ENCODE data around the gene PRUNE2.

GRCh38 chr9:76796296-76796695 lies 109.6 kb downstream of the PRUNE2 start:
- no peak for TF ChIP-seq CTCF (IDR thresholded peaks at IDR 0.05; ENCODE audit: low read depth, low read length, poor library complexity, severe bottlenecking)
- TF ChIP-seq EZH2phosphoT487 (IDR thresholded peaks at IDR 0.05; ENCODE audit: borderline replicate concordance, low read length) = no peak
